BLaER1 treated with 17β-estradiol and CSF1 and Interleukin-3, amounts not matched to agents 10 nM and 100 nM (cell line): ENCODE measurements around the gene GRIN3A.

Source experiments
- H3K27ac ChIP-seq, 11 experiments: shearing (Covaris generic); formaldehyde crosslinking; 2 replicates each; pipeline ENCODE4 v1.8.1; 2022
- H3K27me3 ChIP-seq, 11 experiments: shearing (Covaris generic); formaldehyde crosslinking; 2 replicates each; pipeline ENCODE4 v1.8.1; 2022
- H3K36me3 ChIP-seq, 11 experiments: shearing (Covaris generic); formaldehyde crosslinking; 2 replicates each; pipeline ENCODE4 v1.8.1; 2022
- H3K4me1 ChIP-seq, 10 experiments: shearing (Covaris generic); formaldehyde crosslinking; 2 replicates each; pipeline ENCODE4 v1.8.1; 2022
- H3K4me2 ChIP-seq, 11 experiments: shearing (Covaris generic); formaldehyde crosslinking; 2 replicates each; pipeline ENCODE4 v1.8.1; 2022
- H3K4me3 ChIP-seq, 10 experiments: shearing (Covaris generic); formaldehyde crosslinking; 2 replicates each; pipeline ENCODE4 v1.8.1; 2022
- H3K9ac ChIP-seq, 11 experiments: shearing (Covaris generic); formaldehyde crosslinking; 2 replicates each; pipeline ENCODE4 v1.8.1; 2022
- H3K9me3 ChIP-seq, 11 experiments: shearing (Covaris generic); formaldehyde crosslinking; replicated peaks in 1 of 11; 2 replicates each; pipeline ENCODE4 v1.8.1; 2022
- H4K20me1 ChIP-seq, 11 experiments: shearing (Covaris generic); formaldehyde crosslinking; 2 replicates each; pipeline ENCODE4 v1.8.1; 2022
- Cebpa-rat ChIP-seq, 11 experiments: shearing (Covaris generic); IDR thresholded peaks; 2 replicates each; pipeline ENCODE4 v1.8.1; 2022

The GRIN3A gene

DNA sequence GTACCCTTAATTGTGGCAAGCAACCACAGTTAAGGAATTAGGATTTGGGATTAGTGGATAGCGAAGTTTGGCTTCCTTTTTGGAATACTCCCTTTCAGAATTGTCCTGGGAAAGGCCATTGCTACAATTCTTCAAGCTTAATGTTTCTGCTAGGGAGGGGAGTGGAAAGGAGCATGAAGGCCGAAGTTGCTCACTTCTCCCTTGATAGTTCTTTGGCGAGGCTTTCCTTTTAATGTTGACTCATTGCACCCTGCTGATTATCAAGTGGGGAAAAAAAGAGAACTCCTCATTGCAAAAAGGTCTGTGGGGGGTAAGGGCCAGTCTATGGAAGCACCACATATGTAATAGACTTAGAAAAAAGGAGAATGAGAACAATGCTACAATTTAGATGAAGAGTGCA lies 30.7 kb downstream of the GRIN3A start:
- H3K9me3 ChIP-seq, result peaks cover 0 to 5% (median 0%) of the 10 kb centered on the region in 11 experiments; a peak in 1 of 22 replicates
- no peaks in the 10 kb centered on the region for H3K36me3 ChIP-seq
- no peak overlapping the region for H3K9ac ChIP-seq
- no peaks in the 10 kb centered on the region for H3K27me3 ChIP-seq
- TF ChIP-seq Cebpa-rat (IDR thresholded peaks at IDR 0.05), result no peak
- H3K4me2 ChIP-seq, result no peak overlapping the region
- no peak overlapping the region for H3K4me3 ChIP-seq
- H3K27ac ChIP-seq, result no peak overlapping the region
- peaks cover 0 to 14% (median 7%) of the 10 kb centered on the region in 10 experiments; a peak in 9 of 20 replicates for H3K4me1 ChIP-seq
- H4K20me1 ChIP-seq, result no peaks in the 10 kb centered on the region

DNA sequence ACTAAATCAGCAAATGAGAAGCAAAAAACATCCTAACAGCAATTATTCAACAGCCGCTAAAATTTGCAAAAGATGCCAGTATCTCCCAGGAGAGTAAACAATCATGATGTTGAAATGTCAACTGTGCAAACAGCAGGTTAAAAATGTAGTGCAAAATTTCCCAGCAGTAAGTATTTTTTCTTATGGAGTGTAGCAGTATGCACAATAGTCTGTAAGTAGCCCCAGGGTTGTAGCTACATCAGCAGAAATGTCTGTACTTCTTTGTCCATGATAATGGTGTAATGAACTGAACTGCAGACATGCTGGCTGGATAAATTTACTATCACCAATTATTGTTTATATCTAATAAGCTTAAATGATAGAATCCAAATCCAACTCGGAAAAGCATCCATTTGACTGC lies 31.4 kb downstream of the GRIN3A start:
- no peaks in the 10 kb centered on the region for H4K20me1 ChIP-seq
- no peak overlapping the region for H3K27ac ChIP-seq
- peaks cover 0 to 14% (median 7%) of the 10 kb centered on the region in 10 experiments; a peak in 9 of 20 replicates for H3K4me1 ChIP-seq
- no peak for TF ChIP-seq Cebpa-rat (IDR thresholded peaks at IDR 0.05)
- no peak overlapping the region for H3K4me3 ChIP-seq
- peak overlapping the region in 2 of 11 experiments; percentile 7 to 39; a peak in 1 of 22 replicates for H3K4me2 ChIP-seq
- peaks cover 0 to 5% (median 0%) of the 10 kb centered on the region in 11 experiments; a peak in 1 of 22 replicates for H3K9me3 ChIP-seq
- no peak overlapping the region for H3K9ac ChIP-seq
- no peaks in the 10 kb centered on the region for H3K36me3 ChIP-seq
- H3K27me3 ChIP-seq, result no peaks in the 10 kb centered on the region

DNA sequence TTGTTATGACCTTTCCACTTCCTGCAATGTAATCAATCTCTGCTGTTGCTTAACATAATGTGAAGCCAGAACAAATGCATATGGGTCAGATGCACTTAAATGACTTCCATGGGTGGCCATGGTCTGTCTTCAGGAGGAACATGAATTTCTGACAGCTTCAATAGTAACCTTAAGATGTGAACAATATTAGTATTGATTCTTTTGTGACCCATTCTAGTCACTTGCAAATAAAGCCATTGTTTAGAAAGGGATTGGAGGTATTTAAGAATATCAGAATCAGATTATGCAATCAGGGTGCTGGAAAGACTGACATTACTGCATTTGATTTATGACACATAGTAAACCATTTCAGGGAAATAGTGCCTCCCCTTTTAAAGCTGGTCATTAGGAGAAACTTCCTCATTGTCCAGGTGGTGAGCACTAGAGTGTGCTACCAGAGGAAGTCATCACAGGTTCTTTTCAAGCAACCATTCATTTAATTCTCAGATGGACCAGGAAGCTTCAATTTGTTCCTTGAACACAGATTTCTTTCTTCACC lies 32.1 kb downstream of the GRIN3A start:
- Histone ChIP-seq H3K27me3 (no peaks in the 10 kb centered on the region), H3K27ac (no peak overlapping the region), H3K9me3 (peaks cover 0 to 5% (median 0%) of the 10 kb centered on the region in 11 experiments; a peak in 1 of 22 replicates), H3K4me1 (peaks cover 0 to 14% (median 7%) of the 10 kb centered on the region in 10 experiments; a peak in 9 of 20 replicates), H3K4me2 (peak overlapping the region in 7 of 11 experiments; percentile 1 to 39 (median 8); a peak in 5 of 22 replicates), H4K20me1 (no peaks in the 10 kb centered on the region), H3K36me3 (no peaks in the 10 kb centered on the region), H3K9ac (no peak overlapping the region), H3K4me3 (no peak overlapping the region)
- no peak for TF ChIP-seq Cebpa-rat (IDR thresholded peaks at IDR 0.05)

DNA sequence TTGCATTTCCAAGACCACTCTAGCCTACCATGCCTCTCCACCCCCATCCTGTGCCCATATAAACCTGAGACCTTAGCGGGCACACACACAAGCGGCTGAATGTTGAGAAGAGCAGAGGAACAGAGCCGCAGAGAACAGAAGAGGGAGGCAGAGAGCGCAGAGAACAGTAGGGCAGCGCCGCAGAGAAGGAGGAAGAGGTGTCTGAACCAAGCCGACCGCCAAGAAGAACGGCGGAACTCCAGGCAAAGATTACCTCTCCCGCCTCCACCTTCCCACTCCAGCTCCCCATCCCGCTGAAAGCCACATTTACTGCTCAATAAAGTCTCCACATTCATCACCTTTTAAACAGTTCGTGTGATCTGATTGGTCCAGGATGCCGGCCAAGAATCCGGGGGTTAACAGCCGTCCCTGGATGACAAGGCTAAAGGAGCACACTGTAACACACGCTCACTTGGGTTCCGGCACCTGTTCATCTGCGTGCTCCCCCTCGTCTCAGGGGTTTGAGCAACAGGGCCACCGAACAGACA lies 33.2 kb downstream of the GRIN3A start:
- Histone ChIP-seq H3K9me3 (peaks cover 0 to 5% (median 0%) of the 10 kb centered on the region in 11 experiments; a peak in 1 of 22 replicates), H3K9ac (no peak overlapping the region), H3K36me3 (no peaks in the 10 kb centered on the region), H3K4me3 (no peak overlapping the region), H3K27me3 (no peaks in the 10 kb centered on the region), H3K27ac (no peak overlapping the region), H3K4me1 (peaks cover 0 to 14% (median 7%) of the 10 kb centered on the region in 10 experiments; a peak in 9 of 20 replicates), H4K20me1 (no peaks in the 10 kb centered on the region), H3K4me2 (no peak overlapping the region)
- no peak for TF ChIP-seq Cebpa-rat (IDR thresholded peaks at IDR 0.05)

DNA sequence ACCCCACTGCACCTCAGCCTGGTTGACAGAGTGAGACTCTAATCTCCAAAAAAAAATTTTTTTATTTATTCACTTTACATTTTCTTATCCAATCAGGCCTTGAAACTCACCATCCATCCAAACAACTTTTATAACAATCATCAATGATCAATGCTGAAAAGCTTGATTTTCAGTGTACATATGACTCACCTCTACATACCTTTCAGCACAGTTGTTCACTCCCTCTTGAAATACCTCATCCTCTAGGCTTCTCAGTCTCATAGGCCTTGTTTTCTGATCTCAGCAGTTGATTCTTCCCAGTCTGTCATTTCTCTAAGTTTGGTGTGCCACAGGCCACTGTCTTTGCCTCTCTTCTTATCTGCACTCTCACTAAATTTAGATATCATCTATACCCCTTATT lies 36.2 kb downstream of the GRIN3A start:
- H3K36me3 ChIP-seq, result no peaks in the 10 kb centered on the region
- TF ChIP-seq Cebpa-rat (IDR thresholded peaks at IDR 0.05), result no peak
- no peak overlapping the region for H3K4me2 ChIP-seq
- H3K4me3 ChIP-seq, result no peak overlapping the region
- peaks cover 0 to 5% (median 0%) of the 10 kb centered on the region in 11 experiments; a peak in 1 of 22 replicates for H3K9me3 ChIP-seq
- no peaks in the 10 kb centered on the region for H3K27me3 ChIP-seq
- H4K20me1 ChIP-seq, result no peaks in the 10 kb centered on the region
- peaks cover 0 to 9% (median 7%) of the 10 kb centered on the region in 10 experiments; a peak in 9 of 20 replicates for H3K4me1 ChIP-seq
- H3K27ac ChIP-seq, result no peak overlapping the region
- H3K9ac ChIP-seq, result no peak overlapping the region

DNA sequence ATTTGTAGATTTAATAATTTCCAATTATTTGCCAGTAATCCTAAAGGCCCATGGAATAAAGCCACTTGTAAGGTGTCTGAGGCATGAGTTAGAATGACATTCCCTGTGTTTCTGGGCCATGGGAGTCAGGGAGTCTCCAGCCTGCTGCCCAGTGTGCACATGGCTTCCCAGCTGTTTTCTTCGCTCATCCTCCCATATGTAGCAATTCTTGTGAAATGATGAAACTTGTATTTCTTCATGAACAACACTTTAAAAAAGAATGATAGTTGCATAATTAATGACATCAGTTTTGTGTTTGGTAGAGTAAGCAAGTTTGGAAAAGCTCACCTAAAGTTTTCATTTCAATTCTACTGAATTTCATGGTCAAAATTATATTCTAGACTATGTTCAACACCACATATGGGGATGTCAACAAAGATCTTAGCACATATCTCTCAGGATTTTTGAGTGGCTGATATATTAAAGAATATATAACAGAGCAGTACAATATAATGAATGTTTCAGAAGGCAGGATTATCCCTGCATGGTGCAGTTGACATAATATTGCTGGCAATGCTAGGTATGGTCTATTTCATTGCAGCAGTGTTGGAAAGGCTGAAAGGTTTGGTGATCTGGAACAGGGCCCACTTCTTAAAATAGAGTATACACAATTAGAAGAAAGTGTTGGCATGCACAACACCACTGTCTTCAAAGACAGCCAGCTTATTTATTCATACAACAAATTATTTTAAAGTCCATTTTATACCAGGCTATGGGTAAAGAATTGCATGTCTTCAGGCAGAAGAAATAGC lies 44.7 kb downstream of the GRIN3A start:
- H3K9me3 ChIP-seq, result no peaks in the 10 kb centered on the region
- no peak for TF ChIP-seq Cebpa-rat (IDR thresholded peaks at IDR 0.05)
- no peaks in the 10 kb centered on the region for H3K36me3 ChIP-seq
- no peak overlapping the region for H3K9ac ChIP-seq
- H3K4me2 ChIP-seq, result no peak overlapping the region
- no peak overlapping the region for H3K27ac ChIP-seq
- no peaks in the 10 kb centered on the region for H3K27me3 ChIP-seq
- H4K20me1 ChIP-seq, result no peaks in the 10 kb centered on the region
- no peak overlapping the region for H3K4me3 ChIP-seq
- no peaks in the 10 kb centered on the region for H3K4me1 ChIP-seq

DNA sequence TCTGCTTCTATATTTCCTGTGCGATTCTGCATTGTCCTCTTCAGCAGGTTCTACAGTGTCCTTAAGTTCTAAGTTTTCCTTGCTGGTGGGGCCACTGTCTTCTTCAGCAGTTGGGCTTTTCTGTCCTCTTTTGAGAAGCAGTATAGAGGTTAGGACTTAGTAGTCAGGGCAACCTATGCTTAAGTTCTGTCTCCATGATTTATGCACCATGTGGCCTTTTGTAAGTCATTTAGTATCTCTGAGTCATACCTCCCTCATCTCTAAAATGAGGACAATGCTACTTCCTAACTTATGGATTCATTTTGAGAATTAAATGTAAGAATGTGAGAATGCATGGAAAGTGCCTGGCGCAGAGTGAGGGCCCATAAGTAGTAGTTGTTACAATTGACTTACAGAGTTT lies 46.8 kb downstream of the GRIN3A start:
- Histone ChIP-seq H3K4me2 (no peak overlapping the region), H3K4me1 (peaks cover 0 to 6% (median 0%) of the 10 kb centered on the region in 10 experiments; a peak in 2 of 20 replicates), H3K9ac (no peak overlapping the region), H4K20me1 (no peaks in the 10 kb centered on the region), H3K36me3 (no peaks in the 10 kb centered on the region), H3K27me3 (no peaks in the 10 kb centered on the region), H3K9me3 (no peaks in the 10 kb centered on the region), H3K4me3 (no peak overlapping the region), H3K27ac (no peak overlapping the region)
- TF ChIP-seq Cebpa-rat (IDR thresholded peaks at IDR 0.05), result no peak

DNA sequence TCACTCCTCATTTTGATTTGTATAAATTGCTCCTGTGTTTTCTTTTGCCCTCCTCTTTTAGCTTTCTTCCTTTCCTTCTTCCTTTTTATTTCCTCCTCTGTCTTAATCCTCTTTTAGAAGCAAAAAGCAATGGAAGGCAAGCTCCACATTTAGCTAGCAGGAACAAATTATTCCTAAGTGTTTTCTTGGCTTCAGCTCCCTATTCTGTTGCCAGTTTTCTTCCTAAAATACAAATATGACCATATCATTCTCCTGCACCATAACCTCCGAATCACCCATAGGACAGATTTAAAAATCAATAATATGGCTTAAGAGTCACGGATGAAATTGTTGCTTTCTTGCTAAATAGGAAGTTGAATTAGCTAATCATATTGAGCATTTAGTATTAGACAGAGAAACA lies 49.4 kb downstream of the GRIN3A start:
- no peaks in the 10 kb centered on the region for H3K27me3 ChIP-seq
- no peak for TF ChIP-seq Cebpa-rat (IDR thresholded peaks at IDR 0.05)
- no peak overlapping the region for H3K27ac ChIP-seq
- no peaks in the 10 kb centered on the region for H3K9me3 ChIP-seq
- H3K9ac ChIP-seq, result no peak overlapping the region
- H3K4me3 ChIP-seq, result no peak overlapping the region
- H3K4me1 ChIP-seq, result peaks cover 0 to 6% (median 0%) of the 10 kb centered on the region in 10 experiments; a peak in 2 of 20 replicates
- no peaks in the 10 kb centered on the region for H3K36me3 ChIP-seq
- no peak overlapping the region for H3K4me2 ChIP-seq
- no peaks in the 10 kb centered on the region for H4K20me1 ChIP-seq

DNA sequence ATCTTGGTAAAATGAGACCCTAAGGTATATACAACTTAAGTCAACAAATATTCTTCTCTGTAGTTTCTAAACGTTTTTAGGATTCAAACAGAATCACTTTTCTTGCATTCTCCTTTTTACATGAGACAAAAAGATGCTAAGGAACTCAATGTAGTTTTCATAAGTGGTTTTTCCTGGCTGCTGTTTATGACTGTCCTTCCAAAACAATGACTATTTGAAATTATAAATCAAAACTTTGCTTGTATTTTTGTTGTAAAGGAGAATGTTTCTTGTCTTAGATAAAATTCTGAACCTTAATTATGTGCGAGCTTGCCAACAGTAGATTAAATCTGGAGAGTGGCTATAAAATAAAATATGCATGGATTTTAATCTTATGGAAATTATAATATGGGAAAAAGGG lies 53.8 kb downstream of the GRIN3A start:
- peaks cover 0 to 6% (median 0%) of the 10 kb centered on the region in 10 experiments; a peak in 2 of 20 replicates for H3K4me1 ChIP-seq
- no peak overlapping the region for H3K4me2 ChIP-seq
- no peak overlapping the region for H3K27ac ChIP-seq
- no peak overlapping the region for H3K4me3 ChIP-seq
- no peak overlapping the region for H3K9ac ChIP-seq
- H3K9me3 ChIP-seq, result no peaks in the 10 kb centered on the region
- H3K27me3 ChIP-seq, result no peaks in the 10 kb centered on the region
- TF ChIP-seq Cebpa-rat (IDR thresholded peaks at IDR 0.05), result no peak
- H4K20me1 ChIP-seq, result no peaks in the 10 kb centered on the region
- no peaks in the 10 kb centered on the region for H3K36me3 ChIP-seq
